GM10248 (cell line): ENCODE data around the gene ADAM22.

Experiments
- CTCF ChIA-PET: fragments of 300-600 bp; sonication (Branson Sonifier 250); formaldehyde crosslinking; extraction: SDS; loops from one replicate; lab custom pipeline; 2021; ENCODE audit warnings: antibody characterized with exemption; lab: Yijun Ruan, JAX
- POLR2A ChIA-PET: fragments of 350-650 bp; sonication (Branson Sonifier 250); formaldehyde crosslinking; extraction: SDS; loops from one replicate; lab custom pipeline; 2020; ENCODE audit warnings: antibody characterized with exemption; lab: Yijun Ruan, JAX
- DNase-seq: peaks from one replicate; pipeline ENCODE4 v3.0.0; 2012; ENCODE audit errors: extremely low spot score
- TF ChIP-seq, protein P1 (sequence below): IDR thresholded peaks from 2 replicates; pipeline ENCODE4 v1.5.1; 2012; ENCODE audit warnings: mild to moderate bottlenecking, low read depth; ENCODE audit errors: extremely low read depth, missing control alignments, control extremely low read depth

ADAM22 gene

DNA sequence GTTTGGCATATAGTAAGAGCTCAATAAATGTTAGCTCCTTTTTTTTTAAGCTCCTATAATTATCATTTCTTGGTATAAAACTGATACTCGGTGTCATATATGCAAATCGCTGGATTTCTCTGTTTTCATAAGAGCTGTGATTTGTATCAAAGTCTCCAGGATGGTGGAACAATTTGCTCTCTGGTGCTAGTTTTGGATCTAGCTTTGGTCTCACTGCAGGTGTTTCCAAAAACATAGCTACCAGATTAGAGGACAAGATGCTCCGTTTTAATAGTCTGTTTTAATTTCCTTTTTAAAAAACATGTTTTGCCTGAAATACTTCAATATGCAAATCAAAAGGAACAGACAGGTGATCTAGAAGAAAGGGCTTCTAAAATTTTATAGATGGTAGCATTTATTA lies 25.3 kb downstream of the ADAM22 start:
- TF ChIP-seq, protein P1, sequence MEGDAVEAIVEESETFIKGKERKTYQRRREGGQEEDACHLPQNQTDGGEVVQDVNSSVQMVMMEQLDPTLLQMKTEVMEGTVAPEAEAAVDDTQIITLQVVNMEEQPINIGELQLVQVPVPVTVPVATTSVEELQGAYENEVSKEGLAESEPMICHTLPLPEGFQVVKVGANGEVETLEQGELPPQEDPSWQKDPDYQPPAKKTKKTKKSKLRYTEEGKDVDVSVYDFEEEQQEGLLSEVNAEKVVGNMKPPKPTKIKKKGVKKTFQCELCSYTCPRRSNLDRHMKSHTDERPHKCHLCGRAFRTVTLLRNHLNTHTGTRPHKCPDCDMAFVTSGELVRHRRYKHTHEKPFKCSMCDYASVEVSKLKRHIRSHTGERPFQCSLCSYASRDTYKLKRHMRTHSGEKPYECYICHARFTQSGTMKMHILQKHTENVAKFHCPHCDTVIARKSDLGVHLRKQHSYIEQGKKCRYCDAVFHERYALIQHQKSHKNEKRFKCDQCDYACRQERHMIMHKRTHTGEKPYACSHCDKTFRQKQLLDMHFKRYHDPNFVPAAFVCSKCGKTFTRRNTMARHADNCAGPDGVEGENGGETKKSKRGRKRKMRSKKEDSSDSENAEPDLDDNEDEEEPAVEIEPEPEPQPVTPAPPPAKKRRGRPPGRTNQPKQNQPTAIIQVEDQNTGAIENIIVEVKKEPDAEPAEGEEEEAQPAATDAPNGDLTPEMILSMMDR = no peak
- ChIA-PET CTCF (interaction anchor here (1.2 to 1.8 kb wide), 3 partner anchors 9 to 25 kb away, joined by 3 to 9 read pairs (median 5); partner anchors contain the start of gene ADAM22), POLR2A (no interaction called here)
- DNase-seq = no peak

DNA sequence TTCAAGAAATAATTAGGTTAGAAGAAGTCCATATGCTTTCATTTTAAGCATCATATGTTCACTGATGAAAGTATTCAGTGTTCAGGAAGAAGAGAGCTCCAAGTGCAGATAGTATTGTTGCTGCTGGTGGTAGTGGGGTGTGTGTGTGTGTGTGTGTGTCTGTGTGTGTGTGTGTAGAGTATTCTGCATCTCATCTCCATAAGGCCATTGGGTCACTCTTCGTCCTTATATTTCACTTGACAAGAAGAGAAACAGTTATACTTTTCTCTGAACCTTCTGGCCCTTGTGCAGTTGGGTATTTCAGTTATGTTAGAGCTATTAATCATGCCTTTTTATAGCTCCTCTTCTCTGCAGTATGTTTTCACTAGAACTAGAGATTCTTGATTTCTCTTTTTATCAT lies 26.2 kb downstream of the ADAM22 start:
- TF ChIP-seq, protein P1 = no peak
- CTCF ChIA-PET = interaction anchor here (0.8 to 1.8 kb wide), 4 partner anchors 12 to 26 kb away, joined by 3 to 9 read pairs (median 5); partner anchors contain the start of gene ADAM22
- no peak for DNase-seq
- POLR2A ChIA-PET = no interaction called here

DNA sequence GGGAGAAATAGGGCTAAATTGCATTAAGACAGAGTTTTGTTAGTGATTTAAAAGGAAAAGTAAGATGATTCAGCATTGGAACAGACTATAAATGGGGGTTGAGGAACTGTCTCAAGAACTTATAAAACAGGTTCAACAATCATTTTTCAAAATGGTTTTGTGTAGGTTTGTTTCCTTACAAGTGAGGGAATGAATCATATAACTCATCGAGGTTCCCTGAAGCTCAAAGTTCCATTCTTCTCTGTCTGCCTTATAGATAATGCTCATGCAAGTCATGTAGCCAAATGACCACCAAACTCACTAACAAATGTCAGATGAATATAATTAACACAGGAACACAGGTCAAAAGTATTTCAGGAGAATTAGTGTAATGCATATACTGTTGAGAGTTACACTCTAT lies 27.7 kb downstream of the ADAM22 start:
- TF ChIP-seq, protein P1 = no peak
- ChIA-PET CTCF (interaction anchor here (0.7 to 1.5 kb wide), 3 partner anchors 14 to 96 kb away, joined by 3 to 4 read pairs (median 3); no protein-coding TSS in a partner anchor), POLR2A (no interaction called here)
- DNase-seq = no peak

DNA sequence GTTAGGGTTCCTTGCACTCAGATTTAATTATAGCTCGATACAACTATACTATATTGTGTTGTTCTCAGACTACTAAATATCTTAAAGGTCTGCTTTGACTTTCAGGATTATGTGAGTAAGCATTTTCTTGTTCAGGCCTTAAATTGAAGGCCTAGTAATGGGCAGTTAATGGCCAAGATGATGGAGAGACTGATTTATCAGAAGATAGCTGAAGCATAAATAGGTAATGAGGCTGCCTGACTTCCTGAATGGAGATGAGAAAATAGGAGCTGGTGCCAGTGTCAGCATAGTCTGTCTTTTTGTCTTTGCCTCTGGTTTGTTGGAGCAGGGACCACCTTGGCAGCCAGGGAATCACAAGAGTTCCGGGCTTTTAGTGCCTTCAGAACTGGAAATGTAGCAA lies 32.2 kb downstream of the ADAM22 start:
- ChIA-PET CTCF (no interaction called here), POLR2A (no interaction called here)
- TF ChIP-seq, protein P1 = no peak
- no peak for DNase-seq

DNA sequence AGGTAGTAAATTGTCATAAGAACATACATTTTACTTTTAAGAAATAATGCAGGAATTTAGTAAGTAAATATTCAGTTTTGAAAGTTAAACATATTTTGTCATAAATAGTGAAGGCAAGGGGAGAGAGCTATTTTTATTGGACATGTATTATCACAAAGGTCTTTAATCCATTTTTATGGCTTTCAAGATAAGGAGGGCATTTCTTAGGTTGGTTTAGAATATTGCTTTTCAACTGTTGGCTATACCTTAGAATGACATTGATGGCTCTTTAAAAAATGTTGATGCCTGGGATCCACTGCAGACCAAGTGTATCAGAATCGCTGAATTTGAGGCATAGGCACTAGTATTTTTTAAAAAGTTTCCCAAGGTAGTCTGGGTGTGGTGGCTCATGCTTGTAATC lies 34.0 kb downstream of the ADAM22 start:
- TF ChIP-seq, protein P1 = no peak
- CTCF ChIA-PET = interaction anchor here (1.1 kb wide), 1 partner anchor 9 kb away, joined by 3 read pairs; no protein-coding TSS in a partner anchor
- no peak for DNase-seq
- POLR2A ChIA-PET = no interaction called here

DNA sequence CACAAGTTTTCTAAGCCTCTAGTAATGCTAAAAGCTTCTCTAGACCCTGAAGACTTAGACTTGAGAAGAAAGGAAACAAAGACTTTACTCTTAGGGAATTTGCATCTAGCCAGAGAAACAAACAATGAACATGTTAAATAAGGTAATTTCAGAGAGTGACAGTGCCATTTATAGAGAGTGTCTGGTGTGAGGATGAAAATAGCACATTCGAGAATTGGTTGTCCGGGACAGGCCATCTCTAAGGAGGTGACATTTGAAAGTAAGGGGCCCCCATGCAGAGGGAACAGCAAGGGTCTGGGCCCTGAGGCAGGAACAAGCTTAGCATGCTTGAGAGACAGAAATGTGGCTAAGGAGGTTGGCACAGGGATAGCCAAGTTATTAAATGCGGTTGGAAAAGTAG lies 48.1 kb downstream of the ADAM22 start:
- CTCF ChIA-PET = interaction anchor here (1.7 kb wide), 1 partner anchor 21 kb away, joined by 3 read pairs; no protein-coding TSS in a partner anchor
- TF ChIP-seq, protein P1 = no peak
- POLR2A ChIA-PET = no interaction called here
- DNase-seq = no peak
